ENCODE data around the gene LAMC2.
"Not testable (repeated sequence)": the region's sequence is repeated elsewhere in the genome, so short reads cannot be mapped to it uniquely, and the experiment has no call there.

Gene LAMC2

DNA sequence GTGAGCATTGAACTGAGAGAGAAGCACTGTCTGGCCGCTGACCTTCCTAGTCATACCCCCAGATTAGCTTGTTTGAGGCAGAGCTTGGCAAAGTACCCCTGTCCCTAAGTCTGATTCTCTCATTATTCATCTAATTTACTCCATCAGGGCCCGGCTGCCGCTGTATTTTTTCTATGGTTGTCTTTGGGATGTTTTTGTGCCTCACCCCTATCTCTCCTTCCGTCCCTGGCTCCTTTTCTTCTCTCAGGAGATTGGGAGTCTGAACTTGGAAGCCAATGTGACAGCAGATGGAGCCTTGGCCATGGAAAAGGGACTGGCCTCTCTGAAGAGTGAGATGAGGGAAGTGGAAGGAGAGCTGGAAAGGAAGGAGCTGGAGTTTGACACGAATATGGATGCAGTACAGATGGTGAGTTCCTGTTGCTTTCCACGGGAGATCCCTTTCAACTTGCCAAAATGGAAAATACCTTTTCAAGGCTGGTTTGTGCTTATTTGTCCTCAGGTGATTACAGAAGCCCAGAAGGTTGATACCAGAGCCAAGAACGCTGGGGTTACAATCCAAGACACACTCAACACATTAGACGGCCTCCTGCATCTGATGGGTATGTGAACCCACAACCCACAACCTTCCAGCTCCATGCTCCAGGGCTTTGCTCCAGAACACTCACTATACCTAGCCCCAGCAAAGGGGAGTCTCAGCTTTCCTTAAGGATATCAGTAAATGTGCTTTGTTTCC is 53.9 kb downstream of the LAMC2 start:
- no peak for DNase-seq

DNA sequence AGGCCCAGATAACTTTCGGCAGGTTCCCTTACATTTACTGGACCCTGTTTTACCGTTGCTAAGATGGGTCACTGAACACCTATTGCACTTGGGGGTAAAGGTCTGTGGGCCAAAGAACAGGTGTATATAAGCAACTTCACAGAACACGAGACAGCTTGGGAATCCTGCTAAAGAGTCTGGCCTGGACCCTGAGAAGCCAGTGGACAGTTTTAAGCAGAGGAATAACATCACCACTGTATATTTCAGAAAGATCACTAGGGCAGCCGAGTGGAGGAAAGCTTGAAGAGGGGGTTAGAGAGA is 54.4 kb downstream of the LAMC2 start:
- DNase-seq = no peak

DNA sequence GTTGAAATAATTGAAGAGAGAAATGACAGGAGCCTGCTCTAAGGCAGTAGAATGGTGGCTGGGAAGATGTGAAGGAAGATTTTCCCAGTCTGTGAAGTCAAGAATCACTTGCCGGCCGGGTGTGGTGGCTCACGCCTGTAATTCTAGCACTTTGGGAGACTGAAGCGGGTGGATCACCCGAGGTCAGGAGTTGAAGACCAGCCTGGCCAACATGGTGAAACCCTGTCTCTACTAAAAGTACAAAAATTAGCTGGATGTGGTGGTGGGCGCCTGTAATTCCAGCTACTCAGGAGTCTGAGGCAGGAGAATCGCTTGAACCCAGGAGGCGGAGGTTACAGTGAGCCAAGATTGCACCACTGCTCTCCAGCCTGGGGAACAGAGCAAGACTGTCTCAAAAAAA is 54.8 kb downstream of the LAMC2 start:
- not testable (repeated sequence) for DNase-seq

DNA sequence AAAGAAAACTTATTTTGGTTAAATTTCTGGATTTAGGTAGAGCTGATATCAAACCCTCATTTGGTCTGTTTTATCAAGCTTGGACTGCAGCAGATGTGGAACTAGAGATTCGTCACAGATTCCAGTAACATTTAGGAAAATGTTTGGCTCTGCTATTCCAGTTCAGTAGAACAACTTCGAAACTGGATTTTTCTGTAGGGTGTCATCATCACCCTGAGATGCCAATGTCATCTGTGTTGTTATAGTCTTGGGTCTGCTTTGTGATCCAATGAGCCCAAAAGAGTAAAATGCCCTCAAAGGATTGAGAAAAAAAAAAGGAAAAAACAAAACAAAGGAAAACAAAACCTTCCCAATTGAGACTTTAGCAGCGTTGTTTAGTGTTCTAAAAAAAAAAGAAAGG is 55.4 kb downstream of the LAMC2 start:
- no peak for DNase-seq

DNA sequence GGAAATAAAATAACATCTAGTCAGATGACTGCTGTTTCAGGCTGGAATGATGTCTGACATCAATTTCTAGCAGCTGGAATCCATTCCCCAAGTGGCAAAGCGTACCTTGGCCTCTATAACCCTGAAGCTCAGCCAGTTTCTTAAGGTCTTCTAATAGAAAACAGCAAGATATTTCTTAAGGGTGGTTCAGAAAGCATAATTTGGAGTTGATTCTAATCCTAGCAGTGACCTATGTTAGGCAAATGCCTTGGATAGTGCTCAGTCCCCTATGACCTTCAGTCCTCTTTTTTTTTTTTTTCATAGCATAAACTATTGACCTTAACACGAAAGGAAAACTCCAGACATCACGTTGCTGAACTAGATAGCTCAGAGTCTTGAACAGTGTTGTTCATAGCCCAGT is 56.5 kb downstream of the LAMC2 start:
- DNase-seq = no peak

DNA sequence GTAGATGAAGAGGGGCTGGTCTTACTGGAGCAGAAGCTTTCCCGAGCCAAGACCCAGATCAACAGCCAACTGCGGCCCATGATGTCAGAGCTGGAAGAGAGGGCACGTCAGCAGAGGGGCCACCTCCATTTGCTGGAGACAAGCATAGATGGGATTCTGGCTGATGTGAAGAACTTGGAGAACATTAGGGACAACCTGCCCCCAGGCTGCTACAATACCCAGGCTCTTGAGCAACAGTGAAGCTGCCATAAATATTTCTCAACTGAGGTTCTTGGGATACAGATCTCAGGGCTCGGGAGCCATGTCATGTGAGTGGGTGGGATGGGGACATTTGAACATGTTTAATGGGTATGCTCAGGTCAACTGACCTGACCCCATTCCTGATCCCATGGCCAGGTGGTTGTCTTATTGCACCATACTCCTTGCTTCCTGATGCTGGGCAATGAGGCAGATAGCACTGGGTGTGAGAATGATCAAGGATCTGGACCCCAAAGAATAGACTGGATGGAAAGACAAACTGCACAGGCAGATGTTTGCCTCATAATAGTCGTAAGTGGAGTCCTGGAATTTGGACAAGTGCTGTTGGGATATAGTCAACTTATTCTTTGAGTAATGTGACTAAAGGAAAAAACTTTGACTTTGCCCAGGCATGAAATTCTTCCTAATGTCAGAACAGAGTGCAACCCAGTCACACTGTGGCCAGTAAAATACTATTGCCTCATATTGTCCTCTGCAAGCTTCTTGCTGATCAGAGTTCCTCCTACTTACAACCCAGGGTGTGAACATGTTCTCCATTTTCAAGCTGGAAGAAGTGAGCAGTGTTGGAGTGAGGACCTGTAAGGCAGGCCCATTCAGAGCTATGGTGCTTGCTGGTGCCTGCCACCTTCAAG is 57.3 kb downstream of the LAMC2 start:
- no peak for DNase-seq

DNA sequence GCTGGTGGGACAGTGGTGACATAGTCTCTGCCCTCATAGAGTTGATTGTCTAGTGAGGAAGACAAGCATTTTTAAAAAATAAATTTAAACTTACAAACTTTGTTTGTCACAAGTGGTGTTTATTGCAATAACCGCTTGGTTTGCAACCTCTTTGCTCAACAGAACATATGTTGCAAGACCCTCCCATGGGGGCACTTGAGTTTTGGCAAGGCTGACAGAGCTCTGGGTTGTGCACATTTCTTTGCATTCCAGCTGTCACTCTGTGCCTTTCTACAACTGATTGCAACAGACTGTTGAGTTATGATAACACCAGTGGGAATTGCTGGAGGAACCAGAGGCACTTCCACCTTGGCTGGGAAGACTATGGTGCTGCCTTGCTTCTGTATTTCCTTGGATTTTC is 58.4 kb downstream of the LAMC2 start:
- DNase-seq = peak; percentile 83

DNA sequence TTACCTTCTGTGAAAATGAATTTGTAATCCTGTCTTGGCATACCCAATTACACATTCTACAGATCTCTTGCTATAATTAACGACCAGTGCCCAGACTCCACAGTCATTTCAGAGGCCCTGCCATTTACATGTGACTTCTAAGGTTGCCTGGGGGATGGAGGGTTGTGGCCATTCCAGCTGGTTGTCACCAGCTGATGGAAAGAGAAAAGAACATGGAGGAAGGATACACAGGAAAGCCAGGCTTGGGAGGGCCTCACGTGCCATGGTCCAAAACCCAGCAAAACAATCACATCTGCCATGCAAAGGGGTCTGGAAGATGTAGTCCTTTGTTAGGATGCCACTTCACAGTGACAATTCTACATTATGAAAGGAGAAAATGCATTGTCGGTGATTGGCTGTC is 59.3 kb downstream of the LAMC2 start:
- no peak for DNase-seq

DNA sequence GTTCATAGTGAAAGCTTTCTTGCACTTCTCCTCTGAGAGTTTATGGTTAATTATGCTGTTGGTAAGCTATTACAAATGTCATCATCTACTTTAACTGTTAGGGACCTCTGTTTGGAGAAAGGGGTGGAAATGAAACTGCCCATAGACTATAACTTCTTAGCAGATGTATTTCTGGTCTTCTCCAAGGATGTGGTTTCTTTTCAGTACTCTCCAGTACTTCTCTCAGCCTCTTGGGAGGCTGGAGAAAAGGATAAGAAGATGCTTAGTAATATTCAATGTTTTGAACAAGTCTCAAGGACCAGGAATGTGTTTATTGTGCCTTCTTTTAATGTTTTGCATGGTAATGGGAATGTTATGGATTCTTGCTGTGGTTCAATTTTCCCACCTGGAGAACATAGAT is 60.4 kb downstream of the LAMC2 start:
- no peak for DNase-seq

DNA sequence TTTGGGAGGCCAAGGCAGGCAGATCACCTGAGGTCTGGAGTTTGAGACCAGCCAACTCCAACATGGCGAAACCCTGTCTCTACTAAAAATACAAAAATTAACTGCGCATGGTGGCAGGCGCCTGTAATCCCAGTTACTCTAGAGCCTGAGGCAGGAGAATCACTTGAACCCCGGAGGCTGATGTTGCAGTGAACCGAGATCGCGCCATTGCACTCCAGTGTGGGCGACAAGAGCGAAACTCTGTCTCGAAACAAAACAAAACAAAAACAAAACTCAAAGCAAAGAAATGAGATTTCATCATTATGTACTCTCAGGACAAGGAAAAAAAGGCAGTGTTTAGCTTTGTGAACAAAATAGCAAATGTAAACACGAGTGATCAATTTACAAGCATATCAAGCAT is 61.0 kb downstream of the LAMC2 start:
- no peak for DNase-seq

DNA sequence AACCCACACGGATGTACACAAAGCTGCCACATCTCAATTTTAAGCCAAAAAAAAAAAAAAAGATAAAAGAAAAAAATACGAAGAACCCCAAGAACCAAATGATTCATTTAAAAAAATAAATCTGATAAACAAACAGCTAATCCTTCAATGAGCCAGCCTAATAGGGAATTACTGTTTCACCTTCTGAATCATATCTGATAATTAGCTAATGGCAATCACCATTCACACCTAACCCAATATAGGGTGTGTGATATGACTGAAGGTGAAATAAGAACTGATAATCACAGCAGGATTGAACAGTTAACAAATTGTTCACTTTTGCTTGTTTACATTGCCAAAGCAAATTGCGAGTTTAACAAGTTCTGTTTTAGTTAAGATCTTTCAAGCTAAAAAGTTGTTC is 61.4 kb downstream of the LAMC2 start:
- no peak for DNase-seq

DNA sequence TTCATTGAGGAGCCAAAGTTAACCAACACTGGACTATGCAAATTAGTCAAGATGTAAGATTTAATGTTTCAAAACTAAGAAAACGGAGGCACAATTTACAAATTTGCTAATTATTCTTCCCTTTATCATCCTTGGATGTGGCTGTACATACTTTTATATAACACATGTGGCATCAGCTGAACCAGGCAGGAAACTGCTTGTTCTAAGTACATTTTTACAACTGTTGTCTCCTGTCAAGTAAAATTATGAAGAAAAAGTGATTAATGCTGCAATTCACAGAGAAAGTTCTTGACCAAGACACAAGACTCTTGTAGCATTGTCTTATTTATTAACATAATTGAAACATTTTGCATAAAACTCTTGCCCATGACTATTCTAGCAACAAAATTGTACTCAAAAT is 61.9 kb downstream of the LAMC2 start:
- DNase-seq = no peak

DNA sequence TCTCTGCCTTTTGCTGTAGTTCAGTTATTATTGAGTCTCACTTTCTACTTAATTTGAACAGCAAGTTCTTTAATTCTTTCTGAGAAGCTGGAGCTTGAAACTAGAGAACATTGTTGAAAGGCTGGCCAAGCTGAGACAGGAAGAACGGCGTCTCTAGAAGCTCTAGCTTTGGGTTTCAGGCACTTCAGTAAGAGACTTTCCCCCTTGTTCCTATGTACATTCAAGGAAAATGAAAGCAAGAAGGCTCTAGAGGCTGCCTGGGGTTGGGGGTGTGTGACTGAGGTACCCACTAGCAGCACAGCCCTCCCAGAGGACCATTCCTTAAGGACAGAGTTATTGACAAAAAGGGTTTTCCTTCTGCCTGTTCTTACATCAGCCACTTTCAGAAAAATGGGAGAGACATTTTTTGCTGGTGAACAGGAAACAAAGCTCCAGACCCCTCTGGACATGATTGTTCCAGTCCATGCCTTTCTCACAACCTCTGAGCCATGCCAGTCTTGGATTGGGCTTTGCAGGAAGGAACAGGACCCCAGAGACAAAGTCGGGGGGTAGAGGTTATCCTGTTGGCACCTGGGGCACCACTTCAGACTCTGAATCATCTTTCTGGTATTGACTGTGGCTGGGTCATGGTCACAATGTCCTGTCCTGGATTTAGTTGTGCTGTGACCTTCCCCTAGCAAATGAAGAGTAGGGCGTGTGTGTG is 63.1 kb downstream of the LAMC2 start:
- DNase-seq = no peak

DNA sequence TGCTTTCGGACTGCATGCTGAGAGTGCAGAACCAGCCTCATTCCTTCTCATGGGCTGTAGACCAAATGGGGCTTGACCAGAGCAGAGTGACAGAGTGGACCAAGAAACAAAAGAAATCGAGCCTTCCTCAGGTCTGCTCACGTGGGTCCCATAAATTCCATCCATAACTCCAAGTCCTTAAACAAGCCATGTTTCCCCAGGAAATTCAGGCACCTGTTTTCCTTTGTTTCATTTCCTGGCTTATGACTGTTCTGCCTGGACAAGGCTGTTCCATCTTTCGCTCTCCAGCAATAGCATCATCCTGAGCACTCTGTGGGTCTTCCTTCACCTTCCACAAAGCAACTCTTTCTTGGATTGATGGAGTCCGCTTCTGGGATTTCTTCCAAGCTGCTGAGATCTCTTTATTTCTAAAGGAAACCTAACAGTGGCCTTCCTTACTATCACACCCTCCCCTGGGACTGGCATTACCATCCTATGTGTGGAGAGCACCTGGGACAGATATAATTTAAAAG is 63.9 kb downstream of the LAMC2 start:
- no peak for DNase-seq

DNA sequence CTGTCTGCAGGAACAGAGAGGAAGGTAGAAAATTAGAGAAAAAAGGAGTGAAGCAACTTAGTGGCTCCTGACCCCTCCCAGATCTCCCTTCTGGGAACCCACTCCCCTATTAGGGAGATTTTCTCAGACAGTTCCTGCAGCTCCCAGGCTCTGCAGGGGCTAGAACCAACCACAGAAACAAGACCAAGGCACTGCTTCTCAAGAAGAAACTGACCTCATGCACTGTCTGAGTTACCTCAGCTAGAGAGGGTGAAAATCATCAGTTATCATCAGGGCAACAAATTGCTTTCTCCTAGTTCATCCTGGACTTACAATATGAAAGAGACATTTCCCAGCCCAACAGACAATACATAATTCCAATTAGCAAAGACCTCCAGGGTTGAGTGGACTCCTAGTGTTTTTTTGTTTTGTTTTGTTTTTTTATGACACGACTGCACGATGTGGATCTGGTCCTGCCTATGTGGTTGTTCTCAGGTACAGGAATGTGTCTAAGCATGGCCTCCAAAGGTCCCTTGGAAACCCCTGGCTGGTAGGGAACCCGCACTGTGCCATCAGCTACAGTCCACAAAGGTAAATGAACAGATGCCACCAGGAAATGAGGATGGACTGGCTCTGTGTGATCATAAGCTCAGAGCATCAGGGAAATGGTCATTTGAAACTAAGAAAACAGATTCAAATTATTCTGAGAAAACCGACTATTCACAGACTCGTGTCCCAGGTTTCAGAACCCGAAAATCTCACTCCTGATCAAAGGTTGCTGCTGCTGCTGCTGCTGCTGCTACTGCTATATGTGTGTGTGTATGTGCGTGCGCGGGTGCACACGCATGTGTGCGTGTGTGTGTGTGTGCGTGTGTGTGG is 65.3 kb downstream of the LAMC2 start:
- DNase-seq = no peak

DNA sequence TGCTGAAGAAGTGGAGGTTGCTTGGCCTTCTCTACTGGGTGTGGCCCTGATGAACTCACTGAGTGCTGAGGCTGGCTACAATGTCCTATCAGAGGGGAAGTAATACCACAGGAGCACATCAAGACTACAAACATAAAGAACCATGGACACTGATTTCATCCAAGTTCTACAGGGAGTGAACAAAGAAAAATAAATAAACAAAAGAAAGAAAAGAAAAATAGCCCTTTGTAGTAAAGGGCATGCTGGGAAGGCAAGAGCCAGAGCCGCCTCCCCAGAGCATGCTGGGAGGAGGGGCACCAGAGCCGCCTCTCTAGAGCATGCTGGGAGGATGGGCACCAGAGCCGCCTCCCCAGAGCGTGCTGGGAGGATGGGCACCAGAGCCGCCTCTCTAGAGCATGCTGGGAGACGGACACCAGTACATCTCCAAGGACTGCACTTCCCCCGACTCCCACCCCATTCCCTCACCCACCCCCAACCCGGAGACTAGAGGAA is 65.9 kb downstream of the LAMC2 start:
- no peak for DNase-seq

DNA sequence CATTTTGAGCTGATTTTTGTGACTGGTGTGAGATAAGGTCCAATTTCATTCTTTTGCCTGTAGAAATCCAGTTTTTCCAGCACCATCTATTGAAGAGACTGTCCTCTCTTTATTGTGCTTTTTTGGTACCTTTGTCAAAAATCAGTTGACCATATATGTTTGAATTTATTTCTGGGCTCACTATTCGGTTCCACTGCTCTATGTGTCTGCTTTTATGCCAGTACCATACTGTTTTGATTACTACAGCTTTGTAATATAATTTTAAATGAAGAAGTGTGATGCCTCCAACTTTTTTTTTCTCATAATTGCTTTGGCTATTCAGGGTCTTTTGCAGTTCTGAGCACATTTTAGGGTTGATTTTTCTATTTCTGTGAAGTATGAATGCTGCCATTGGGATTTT is 69.0 kb downstream of the LAMC2 start:
- DNase-seq = no peak

DNA sequence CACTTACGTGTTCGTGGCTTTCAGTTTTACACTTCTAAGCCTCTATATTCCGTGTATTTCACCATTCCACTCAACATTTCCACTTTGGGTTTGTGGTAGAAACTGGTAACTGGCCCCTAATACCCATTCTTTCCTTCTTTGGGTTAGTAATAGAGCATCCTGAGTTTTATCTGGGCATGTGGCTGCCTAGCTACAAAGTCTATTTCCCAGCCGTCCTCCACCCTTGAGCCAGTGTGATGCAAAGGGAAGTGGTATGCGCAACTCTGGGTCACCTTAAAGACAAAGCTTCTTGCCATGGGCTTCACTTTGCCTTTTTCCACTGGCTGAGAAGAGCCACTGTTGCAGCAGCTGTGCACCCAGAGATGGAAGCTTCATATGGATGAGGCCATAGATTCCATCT is 73.9 kb downstream of the LAMC2 start:
- DNase-seq = no peak

DNA sequence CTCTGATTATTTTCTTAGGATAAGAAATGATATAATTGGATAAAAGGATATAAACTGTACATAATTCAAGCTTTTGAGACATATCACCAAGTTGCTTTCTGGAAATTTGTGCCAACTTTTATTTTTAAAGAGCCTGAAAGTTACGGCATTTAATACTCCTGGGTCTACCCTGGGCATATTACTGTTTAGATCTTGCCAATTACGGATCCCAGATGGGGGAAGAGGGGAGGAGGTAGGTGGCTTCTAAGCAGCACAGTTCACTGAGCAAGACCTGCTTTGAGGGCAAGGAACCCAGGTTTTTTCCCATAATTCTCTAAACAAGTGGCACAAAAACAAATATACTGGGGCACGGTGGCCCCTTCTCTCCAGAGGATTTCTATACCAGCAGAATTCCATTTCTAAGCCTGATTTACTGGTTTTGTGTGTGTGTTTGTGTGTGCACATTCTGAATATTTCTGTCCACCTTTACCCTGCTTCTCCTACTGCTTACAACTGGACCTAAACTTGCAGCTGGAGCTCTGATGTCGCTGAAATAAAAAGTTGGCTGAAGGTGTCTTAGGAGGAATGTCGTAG is 76.7 kb downstream of the LAMC2 start:
- DNase-seq = no peak

DNA sequence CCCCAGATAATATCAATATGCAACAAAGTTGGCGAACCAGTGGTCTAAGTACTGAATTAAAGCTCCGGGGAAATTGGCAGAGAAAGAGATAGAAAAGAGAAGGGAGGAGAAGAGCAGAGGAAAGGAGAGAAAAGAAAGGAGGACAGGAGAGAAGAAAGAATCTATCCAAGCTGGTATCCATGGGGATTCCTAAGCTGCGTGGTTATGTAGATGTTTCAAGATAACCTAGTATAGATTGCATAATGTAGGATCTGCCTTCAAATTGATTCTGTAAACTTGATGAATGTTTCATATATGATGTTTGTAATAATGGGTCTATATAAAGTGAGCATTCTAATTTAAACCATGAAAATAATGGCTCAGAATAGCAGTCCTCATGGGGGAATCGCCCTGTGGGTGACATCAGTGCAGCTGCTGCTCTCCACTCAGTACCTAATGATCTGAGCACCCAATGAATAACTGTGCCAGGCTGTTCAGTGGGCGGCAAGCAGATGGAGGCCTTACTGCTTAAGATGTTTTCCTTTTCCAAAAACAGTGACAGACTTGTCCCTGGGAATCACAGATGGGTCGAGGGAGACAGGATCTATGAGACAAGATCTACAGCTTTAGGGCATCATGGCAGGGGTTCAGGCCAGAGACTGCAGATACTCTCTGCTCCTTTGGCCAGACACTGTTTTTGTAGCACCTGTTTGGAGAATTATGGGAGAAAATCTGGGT is 78.0 kb downstream of the LAMC2 start:
- DNase-seq = peak; percentile 33

DNA sequence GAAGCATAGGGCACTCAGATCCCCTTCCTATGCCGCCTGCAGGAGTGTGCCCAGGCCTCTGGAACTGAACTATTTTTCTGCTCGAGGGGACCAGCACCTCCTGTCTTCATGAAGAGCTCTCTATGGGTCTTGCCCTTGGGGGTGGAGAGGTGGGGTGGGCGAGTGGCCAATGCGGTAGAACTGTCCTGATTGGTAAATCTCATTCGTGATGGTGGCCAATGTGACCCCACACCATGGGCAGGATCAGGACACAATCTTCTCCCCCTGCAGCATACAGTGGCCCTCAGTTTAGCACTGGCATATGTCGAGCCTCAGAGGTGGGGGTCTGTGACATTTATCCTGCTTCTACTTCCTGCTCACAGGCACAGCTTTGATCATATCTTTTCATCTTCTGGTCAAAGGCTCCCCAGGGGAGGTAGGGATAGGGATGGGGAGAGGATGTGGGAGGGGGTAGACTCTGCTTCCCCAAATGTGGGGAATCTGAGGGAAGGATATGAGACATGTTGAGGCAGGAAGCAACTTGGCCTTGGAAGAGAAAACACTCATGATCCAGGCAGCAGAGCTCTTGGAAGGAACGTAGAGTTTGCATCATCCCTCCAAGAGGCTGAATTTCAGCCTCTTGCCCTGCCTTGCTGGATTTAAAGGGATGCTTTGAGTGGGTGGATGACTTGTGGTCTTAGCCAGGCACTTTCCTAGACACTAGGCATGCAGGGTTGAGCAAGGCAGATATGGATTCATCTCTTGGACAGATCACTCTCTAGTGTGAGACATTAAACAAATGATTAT is 81.8 kb downstream of the LAMC2 start:
- no peak for DNase-seq
